Peyer's patch (tissue), 4 donors: ENCODE measurements around the gene PDLIM5.

Experiments used
- CTCF ChIP-seq, 6 experiments: fragments of 450-650 bp in 4 of 6; fragments of 200-600 bp in 2 of 6; sonication (generic) in 1 of 6; IDR thresholded peaks; one replicate each; pipeline ENCODE4 v1.5.1; 2017 to 2019; ENCODE audit warnings: antibody characterized with exemption in 6 of 6, mild to moderate bottlenecking in 3 of 6, moderate library complexity in 1 of 6
- POLR2A ChIP-seq, 2 donors: fragments of 450-650 bp; IDR thresholded peaks; one replicate each; pipeline ENCODE4 v1.5.1; 2017; ENCODE audit warnings: antibody characterized with exemption in 2 of 2, mild to moderate bottlenecking in 2 of 2, moderate library complexity in 2 of 2

GRCh38 chr4:94689155-94689860 lies 237.6 kb downstream of the PDLIM5 start:
- TF ChIP-seq CTCF (IDR thresholded peaks at IDR 0.05) (no peak), POLR2A (IDR thresholded peaks at IDR 0.05) (no peak)
